Measurements from ENCODE around the gene QKI.

QKI gene

GRCh38 chr6:163455552-163455951 lies 41.0 kb downstream of the QKI start:
- DNase-seq (ENCODE audit: low read depth): no peak
- no peak overlapping the region for H3K4me3 ChIP-seq (ENCODE audit: low read depth, low read length)
- TF ChIP-seq MAX (IDR thresholded peaks at IDR 0.05; ENCODE audit: low read depth, low read length): no peak
- TF ChIP-seq MYC (IDR thresholded peaks at IDR 0.05; ENCODE audit: low read depth, low read length): no peak
- no peak for TF ChIP-seq POLR2A (IDR thresholded peaks at IDR 0.05; ENCODE audit: extremely low read depth, insufficient read length)
- TF ChIP-seq CTCF (IDR thresholded peaks at IDR 0.05; ENCODE audit: low read depth, low read length): no peak

GRCh38 chr6:163457637-163458561 lies 43.4 kb downstream of the QKI start:
- H3K4me3 ChIP-seq (ENCODE audit: low read depth, low read length): no peak overlapping the region
- DNase-seq (ENCODE audit: low read depth): peak; percentile 68
- TF ChIP-seq MYC (IDR thresholded peaks at IDR 0.05; ENCODE audit: low read depth, low read length) (no peak), POLR2A (IDR thresholded peaks at IDR 0.05; ENCODE audit: extremely low read depth, insufficient read length) (no peak), CTCF (IDR thresholded peaks at IDR 0.05; ENCODE audit: low read depth, low read length) (no peak), MAX (IDR thresholded peaks at IDR 0.05; ENCODE audit: low read depth, low read length) (no peak)

GRCh38 chr6:163459007-163459406 lies 44.5 kb downstream of the QKI start:
- H3K4me3 ChIP-seq (ENCODE audit: low read depth, low read length): no peak overlapping the region
- no peak for TF ChIP-seq CTCF (IDR thresholded peaks at IDR 0.05; ENCODE audit: low read depth, low read length)
- TF ChIP-seq MAX (IDR thresholded peaks at IDR 0.05; ENCODE audit: low read depth, low read length): no peak
- no peak for TF ChIP-seq POLR2A (IDR thresholded peaks at IDR 0.05; ENCODE audit: extremely low read depth, insufficient read length)
- TF ChIP-seq MYC (IDR thresholded peaks at IDR 0.05; ENCODE audit: low read depth, low read length): no peak
- no peak for DNase-seq (ENCODE audit: low read depth)

- H3K4me3 ChIP-seq (ENCODE audit: low read depth, low read length): no peak overlapping the region
- DNase-seq (ENCODE audit: low read depth): no peak
- TF ChIP-seq MYC (IDR thresholded peaks at IDR 0.05; ENCODE audit: low read depth, low read length) (no peak), POLR2A (IDR thresholded peaks at IDR 0.05; ENCODE audit: extremely low read depth, insufficient read length) (no peak), MAX (IDR thresholded peaks at IDR 0.05; ENCODE audit: low read depth, low read length) (no peak), CTCF (IDR thresholded peaks at IDR 0.05; ENCODE audit: low read depth, low read length) (no peak)
Observed at GRCh38 chr6:163459536-163459935, 45.0 kb downstream of the QKI start.

- DNase-seq (ENCODE audit: low read depth): no peak
- TF ChIP-seq MYC (IDR thresholded peaks at IDR 0.05; ENCODE audit: low read depth, low read length) (no peak), MAX (IDR thresholded peaks at IDR 0.05; ENCODE audit: low read depth, low read length) (no peak), CTCF (IDR thresholded peaks at IDR 0.05; ENCODE audit: low read depth, low read length) (no peak), POLR2A (IDR thresholded peaks at IDR 0.05; ENCODE audit: extremely low read depth, insufficient read length) (no peak)
- no peak overlapping the region for H3K4me3 ChIP-seq (ENCODE audit: low read depth, low read length)
Observed at GRCh38 chr6:163460307-163460782, 45.8 kb downstream of the QKI start.
